GM12878 (cell line): ENCODE measurements around the gene CUTA. TPM values are rescaled to one million over a fixed set of nuclear protein-coding genes. Genes with fewer than 3 reads are reported as not detected.

Experiments used
- CREM ChIP-seq: IDR thresholded peaks from 2 replicates; pipeline ENCODE4 v1.6.1; 2014; ENCODE audit warnings: antibody characterized with exemption, low read depth
- GATAD2B ChIP-seq: fragments of 450-650 bp; conservative IDR thresholded peaks from 2 replicates; pipeline ENCODE4 v1.6.1; 2017; ENCODE audit warnings: low read depth, mild to moderate bottlenecking, moderate library complexity
- PAX8 ChIP-seq: fragments of 450-650 bp; IDR thresholded peaks from 2 replicates; pipeline ENCODE4 v1.6.1; 2017; ENCODE audit warnings: mild to moderate bottlenecking, moderate library complexity
- RAD51 ChIP-seq: fragments of 450-650 bp; IDR thresholded peaks from 2 replicates; pipeline ENCODE4 v1.6.1; 2016; ENCODE audit warnings: moderate library complexity, mild to moderate bottlenecking, inconsistent platforms
- STAT1 ChIP-seq: fragments of 450-650 bp; conservative IDR thresholded peaks from 2 replicates; pipeline ENCODE4 v1.6.1; 2014; ENCODE audit warnings: antibody characterized with exemption, mild to moderate bottlenecking
- TAF1 ChIP-seq: IDR thresholded peaks from 2 replicates; pipeline ENCODE4 v1.6.1; 2011; ENCODE audit warnings: mild to moderate bottlenecking, low read depth, low read length, borderline replicate concordance
- YBX1 ChIP-seq: fragments of 450-650 bp; IDR thresholded peaks from 2 replicates; pipeline ENCODE4 v1.6.1; 2016; ENCODE audit warnings: antibody characterized with exemption
- ZBED1 ChIP-seq: IDR thresholded peaks from 2 replicates; pipeline ENCODE4 v1.6.1; 2016; ENCODE audit warnings: borderline replicate concordance
- ZNF24 ChIP-seq: fragments of 450-650 bp; IDR thresholded peaks from 2 replicates; pipeline ENCODE4 v1.6.1; 2017; ENCODE audit warnings: antibody characterized with exemption, mild to moderate bottlenecking
- ZNF384 ChIP-seq: IDR thresholded peaks from 2 replicates; pipeline ENCODE4 v1.6.1; 2012; ENCODE audit warnings: low read depth, mild to moderate bottlenecking, low read length, improper control_type of control experiment, borderline replicate concordance
- polyA plus RNA-seq, 11 experiments: library from polyadenylated mRNA; depleted of rRNA in 4 of 11; unstranded in 6 of 11; stranded (reverse) in 5 of 11; fragments of >200 nt; fragmentation: Nextera tagmentation in 4 of 11; fragmentation: Illumina TruSeq in 1 of 11; extraction: Ambion mirVana in 4 of 11; extraction: Trizol in 1 of 11; gene quantifications; 1 replicate in 1 of 11; 2 replicates in 10 of 11; pipeline versions ENCODE4 v1.2.1 to v1.2.3, GENCODE V29; 2011 to 2016; ENCODE audit warnings: inconsistent platforms in 2 of 11, missing spikeins in 2 of 11, low read depth in 1 of 11
- total RNA-seq, 4 experiments: library from RNA; depleted of rRNA in 3 of 4; stranded (reverse); fragments of >200 nt in 3 of 4; fragmentation: Illumina TruSeq in 1 of 4; extraction: Trizol in 1 of 4; gene quantifications; 2 replicates each; pipeline versions ENCODE4 v1.2.1 to v1.2.3, GENCODE V29; 2013 to 2021
- TF ChIP-seq, protein P1 (sequence below): fragments of 450-650 bp; IDR thresholded peaks from 2 replicates; pipeline ENCODE4 v1.6.1; 2016; ENCODE audit warnings: mild to moderate bottlenecking, moderate library complexity, borderline replicate concordance
- TF ChIP-seq, protein P2 (sequence below): fragments of 450-650 bp; IDR thresholded peaks from 2 replicates; pipeline ENCODE4 v1.6.1; 2017; ENCODE audit warnings: low read depth, mild to moderate bottlenecking, moderate library complexity
- TF ChIP-seq, protein P3 (sequence below): IDR thresholded peaks from 2 replicates; pipeline ENCODE4 v1.6.1; 2011; ENCODE audit warnings: low read depth, mild to moderate bottlenecking, low read length, moderate library complexity, borderline replicate concordance; ENCODE audit errors: extremely low read depth

Gene CUTA
- total and polyA plus RNA-seq, 10 of the 15 experiments (the other 5 are each of a cell fraction or from before 2014, with no cell fraction given), result 102 to 293 (median 189) TPM

DNA sequence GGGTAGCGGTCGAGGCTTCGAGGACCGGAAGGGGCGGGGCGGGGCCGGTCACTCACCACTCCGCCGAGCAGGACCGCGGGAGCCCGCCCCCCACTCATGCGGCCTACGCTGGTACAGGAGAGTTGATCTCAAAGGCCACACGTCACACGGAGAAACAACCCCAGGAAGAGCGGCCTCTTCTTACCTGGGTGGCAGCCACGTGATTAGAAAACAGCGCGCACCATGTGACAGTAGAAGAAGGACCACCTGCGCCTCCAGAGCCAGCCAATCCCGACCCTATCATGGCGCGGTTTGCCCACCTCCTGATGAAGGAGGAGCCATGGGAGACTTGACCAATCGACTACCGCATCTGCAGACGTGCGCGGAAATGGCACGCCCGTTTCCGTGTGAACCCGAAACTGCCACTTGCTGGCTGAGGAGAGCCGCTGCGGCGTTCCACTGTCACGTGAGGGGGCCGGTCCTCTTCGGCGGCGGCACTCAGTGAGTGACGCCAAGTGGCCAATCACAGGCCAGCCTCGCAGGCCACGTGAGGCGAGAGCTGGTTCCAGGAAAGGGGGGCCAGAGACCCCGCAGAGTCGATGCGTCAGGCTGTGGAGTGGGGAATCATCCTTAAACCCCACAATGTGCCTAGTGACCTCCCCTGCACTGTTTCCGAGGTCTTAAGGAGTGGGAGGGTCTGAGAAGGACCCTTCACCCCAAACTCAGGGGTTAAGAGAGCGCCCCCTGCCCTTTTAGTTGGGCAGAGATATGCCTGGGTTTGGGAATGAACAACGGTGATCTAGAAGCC is at the start of gene CUTA (continued):
- TF ChIP-seq, protein P1, sequence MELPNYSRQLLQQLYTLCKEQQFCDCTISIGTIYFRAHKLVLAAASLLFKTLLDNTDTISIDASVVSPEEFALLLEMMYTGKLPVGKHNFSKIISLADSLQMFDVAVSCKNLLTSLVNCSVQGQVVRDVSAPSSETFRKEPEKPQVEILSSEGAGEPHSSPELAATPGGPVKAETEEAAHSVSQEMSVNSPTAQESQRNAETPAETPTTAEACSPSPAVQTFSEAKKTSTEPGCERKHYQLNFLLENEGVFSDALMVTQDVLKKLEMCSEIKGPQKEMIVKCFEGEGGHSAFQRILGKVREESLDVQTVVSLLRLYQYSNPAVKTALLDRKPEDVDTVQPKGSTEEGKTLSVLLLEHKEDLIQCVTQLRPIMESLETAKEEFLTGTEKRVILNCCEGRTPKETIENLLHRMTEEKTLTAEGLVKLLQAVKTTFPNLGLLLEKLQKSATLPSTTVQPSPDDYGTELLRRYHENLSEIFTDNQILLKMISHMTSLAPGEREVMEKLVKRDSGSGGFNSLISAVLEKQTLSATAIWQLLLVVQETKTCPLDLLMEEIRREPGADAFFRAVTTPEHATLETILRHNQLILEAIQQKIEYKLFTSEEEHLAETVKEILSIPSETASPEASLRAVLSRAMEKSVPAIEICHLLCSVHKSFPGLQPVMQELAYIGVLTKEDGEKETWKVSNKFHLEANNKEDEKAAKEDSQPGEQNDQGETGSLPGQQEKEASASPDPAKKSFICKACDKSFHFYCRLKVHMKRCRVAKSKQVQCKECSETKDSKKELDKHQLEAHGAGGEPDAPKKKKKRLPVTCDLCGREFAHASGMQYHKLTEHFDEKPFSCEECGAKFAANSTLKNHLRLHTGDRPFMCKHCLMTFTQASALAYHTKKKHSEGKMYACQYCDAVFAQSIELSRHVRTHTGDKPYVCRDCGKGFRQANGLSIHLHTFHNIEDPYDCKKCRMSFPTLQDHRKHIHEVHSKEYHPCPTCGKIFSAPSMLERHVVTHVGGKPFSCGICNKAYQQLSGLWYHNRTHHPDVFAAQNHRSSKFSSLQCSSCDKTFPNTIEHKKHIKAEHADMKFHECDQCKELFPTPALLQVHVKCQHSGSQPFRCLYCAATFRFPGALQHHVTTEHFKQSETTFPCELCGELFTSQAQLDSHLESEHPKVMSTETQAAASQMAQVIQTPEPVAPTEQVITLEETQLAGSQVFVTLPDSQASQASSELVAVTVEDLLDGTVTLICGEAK, result peak; percentile 62; the same call in 1 of the 2 replicates
- TF ChIP-seq CREM (peak; percentile 81; the same call in 1 of the 2 replicates), RAD51 (peak; percentile 99), ZNF24 (no peak), STAT1 (no peak; the same call in 1 of the 2 replicates), PAX8 (no peak), ZNF384 (no peak), ZBED1 (no peak; the same call in 1 of the 2 replicates), YBX1 (no peak), GATAD2B (0 out of 2 replicates have a peak, but pooled peaks have one; percentile 25), TAF1 (peak; percentile 50; the same call in 1 of the 2 replicates)
- TF ChIP-seq, protein P2, sequence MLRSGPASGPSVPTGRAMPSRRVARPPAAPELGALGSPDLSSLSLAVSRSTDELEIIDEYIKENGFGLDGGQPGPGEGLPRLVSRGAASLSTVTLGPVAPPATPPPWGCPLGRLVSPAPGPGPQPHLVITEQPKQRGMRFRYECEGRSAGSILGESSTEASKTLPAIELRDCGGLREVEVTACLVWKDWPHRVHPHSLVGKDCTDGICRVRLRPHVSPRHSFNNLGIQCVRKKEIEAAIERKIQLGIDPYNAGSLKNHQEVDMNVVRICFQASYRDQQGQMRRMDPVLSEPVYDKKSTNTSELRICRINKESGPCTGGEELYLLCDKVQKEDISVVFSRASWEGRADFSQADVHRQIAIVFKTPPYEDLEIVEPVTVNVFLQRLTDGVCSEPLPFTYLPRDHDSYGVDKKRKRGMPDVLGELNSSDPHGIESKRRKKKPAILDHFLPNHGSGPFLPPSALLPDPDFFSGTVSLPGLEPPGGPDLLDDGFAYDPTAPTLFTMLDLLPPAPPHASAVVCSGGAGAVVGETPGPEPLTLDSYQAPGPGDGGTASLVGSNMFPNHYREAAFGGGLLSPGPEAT, result peak; percentile 80; the same call in 1 of the 2 replicates
- TF ChIP-seq, protein P3, sequence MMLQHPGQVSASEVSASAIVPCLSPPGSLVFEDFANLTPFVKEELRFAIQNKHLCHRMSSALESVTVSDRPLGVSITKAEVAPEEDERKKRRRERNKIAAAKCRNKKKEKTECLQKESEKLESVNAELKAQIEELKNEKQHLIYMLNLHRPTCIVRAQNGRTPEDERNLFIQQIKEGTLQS, result peak; percentile 98
